ENCODE data around the gene ID4.

The ID4 gene

DNA sequence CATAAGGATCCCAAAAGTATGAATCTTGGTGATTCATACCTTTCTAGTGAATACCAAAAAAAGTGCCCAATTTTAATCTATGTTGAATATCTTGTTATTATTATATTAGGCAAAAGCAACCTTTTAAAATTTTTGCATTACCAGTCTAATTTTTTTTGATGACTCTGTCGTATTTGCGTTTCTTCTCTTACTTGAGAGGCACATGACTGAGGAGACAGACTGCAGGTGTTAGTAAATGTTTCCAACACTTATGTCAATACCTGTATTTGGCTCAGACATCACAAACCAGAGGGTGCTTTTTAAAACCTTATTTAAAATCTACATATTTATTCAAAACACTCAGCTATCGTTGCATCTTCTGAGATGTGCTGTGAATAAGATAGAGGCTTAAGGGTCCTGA lies 27.1 kb downstream of the ID4 start:
- no peak for DNase-seq

- no peak for DNase-seq
Measured at GRCh38 chr6:19865178-19865577, 28.0 kb downstream of the ID4 start.

GRCh38 chr6:19866173-19866984 lies 29.2 kb downstream of the ID4 start:
- no peak for DNase-seq

DNA sequence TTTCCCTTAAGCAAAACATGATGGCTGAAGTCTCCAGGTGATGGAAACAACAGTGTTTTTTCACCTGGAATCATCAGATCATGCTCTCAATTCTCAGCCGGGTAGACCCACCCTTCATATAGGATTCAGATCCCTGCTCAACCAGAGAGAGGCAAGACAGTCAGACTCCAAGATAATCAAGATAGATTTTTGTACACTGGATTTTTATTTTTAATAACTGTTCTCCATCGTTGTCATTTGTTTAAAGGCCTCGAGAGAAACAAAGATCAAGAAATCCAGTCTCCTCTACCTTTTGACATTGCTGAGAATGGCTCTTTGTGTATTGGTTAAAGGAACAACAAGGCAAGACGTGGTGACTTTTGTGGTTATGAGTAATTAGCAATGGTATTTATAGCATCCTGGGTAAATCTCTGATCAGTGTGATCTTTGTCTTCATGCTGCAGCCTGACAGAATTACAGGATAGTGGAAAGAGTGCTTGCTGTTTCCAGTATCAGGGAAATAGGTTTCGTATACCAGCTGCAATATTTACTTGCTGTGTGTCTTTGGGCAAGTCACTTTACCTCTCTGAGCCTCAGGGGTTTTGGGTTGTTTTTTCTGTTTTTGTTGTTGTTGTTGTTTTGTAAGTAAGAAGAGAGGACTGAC lies 29.9 kb downstream of the ID4 start:
- no peak for DNase-seq

DNA sequence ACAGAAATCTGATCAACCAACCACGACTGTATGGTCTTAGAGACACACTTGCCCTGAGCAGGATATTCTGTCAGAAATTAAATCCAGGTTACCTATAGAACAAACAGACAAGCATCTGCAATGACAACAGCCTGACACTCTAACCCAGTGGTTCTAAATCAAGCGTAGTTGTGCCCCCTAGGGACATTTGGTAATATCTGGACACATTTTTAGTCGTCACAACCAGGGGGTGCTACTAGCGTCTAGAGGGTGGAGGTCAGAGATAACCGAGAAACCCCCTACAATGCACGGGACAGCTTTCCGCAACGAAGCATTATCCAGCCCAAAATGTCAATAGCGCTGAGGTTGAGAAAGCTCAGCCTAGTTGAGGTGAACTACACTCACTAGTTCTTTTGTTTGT lies 32.3 kb downstream of the ID4 start:
- no peak for DNase-seq

DNA sequence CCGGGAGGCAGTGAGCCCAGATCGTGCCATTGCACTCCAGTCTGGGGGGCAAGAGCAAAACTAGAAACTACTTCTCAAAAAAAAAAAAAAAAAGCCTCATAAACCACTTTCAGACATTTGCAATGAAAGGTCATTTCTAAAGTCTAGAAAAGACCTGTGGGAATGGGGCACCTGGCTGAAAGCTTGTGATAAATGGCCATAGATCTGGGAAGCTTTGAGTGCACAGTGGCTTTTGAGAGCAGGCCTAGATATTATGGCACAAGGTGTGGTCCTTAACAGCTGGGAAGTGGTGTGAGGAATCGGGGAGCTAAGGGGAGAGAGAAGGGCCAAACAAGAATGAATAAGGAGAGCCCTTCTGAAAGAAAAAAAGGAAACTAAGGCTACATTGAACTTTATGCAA lies 33.2 kb downstream of the ID4 start:
- DNase-seq: no peak

- DNase-seq: no peak
Measured at GRCh38 chr6:19873031-19873430, 35.9 kb downstream of the ID4 start.

GRCh38 chr6:19876672-19877071 lies 39.5 kb downstream of the ID4 start:
- no peak for DNase-seq

DNA sequence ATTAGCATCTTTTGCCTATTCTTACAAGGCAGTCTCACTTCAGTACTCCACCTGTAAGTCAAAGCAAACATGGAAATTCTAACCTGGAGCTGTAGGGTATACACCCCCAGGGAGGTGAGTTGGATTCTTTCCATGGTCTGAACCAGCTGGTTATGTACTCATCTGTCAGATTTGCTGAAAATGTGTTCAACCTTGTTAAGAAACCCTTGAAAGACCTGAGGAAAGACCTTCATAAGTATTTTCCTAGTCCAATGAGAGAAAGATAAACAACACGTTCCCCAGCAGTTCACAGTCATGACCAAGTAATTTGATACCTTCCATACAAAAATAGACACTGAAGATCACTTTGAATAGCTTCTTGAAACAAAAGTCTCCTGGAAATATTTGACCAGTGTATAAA lies 42.5 kb downstream of the ID4 start:
- no peak for DNase-seq

DNA sequence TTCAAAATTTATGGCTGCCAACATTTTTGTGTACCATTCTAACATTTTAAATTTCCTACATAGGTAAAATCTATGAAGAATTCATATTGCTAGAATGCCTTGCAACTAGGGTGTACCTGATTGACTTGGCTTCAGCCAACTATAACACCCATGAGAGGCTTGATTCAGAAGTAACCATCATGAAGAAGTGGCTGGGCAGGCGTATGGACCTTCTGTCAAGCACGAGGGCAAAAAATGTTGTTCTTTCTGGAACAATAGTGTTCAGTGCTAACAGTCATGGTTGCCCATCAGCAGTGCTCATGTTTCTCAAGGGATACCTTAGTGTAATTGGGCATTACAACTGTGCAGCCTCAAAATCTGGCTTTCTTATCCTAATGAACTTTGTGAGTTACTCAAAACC lies 42.9 kb downstream of the ID4 start:
- no peak for DNase-seq

DNA sequence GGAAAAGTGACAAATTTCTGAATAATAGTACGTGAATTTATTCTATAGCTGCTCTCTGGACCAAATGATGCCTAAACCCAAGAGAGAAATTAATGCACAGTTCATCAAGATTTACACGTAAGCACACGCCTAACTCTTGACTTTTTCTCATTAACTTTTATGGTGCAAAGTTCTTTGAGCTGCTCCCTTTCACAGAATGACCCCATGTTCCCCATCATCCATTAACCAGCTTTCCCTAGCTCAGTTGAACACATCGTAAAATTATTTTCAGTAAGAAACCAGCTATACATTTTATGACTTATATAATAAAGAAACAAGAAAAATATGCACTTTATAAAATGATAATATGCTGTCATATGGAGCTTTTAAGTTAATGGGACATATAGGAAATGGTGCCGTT lies 54.3 kb downstream of the ID4 start:
- no peak for DNase-seq
